Measurements from ENCODE around the gene EXOC6B. TPM values are rescaled to one million over a fixed set of nuclear protein-coding genes. Genes with fewer than 3 reads are reported as not detected.

Gene EXOC6B
- total and polyA plus RNA-seq, 2 of the 8 experiments (the other 6 are each of a cell fraction or from before 2014, with no cell fraction given) = 13.5 to 33.0 TPM

DNA sequence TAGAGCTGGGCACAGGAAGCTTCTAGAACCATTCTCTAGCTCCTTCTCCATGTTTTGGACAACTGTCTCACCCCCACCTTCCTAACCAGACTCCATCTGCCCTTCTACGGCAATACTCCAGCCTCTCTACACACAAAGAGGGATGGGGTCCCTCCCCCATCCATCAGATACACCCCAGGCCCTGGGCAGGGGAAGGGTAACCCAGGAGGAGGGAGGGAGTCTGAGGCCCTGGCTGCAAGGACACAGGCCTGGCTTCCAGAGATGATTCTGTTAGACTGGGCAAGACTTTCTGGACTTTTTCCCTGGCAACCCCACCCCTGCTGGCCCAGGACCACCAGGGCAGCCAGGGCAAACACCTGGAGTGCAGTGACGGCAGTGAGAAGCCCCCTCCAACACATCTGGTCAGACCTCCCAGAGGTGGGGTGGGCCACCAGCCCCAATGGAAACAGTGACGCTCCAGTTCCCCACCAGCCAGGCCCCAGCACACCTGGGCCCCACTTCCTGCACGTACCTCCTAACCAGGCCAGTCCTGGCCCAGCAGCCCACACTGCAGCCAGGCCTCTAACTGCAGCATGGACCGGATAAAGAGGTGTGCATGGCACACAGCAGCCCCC lies 684.7 kb downstream of the EXOC6B start (continued):
- TF ChIP-seq SP1 (IDR thresholded peaks at IDR 0.05; ENCODE audit: low read depth, low read length) (no peak), HDAC2 (IDR thresholded peaks at IDR 0.05; ENCODE audit: borderline replicate concordance in 1 of 2, low read depth in 2 of 2, low read length in 2 of 2) (no peak), FOSL1 (IDR thresholded peaks at IDR 0.05; ENCODE audit: insufficient read depth, low read depth, low read length) (no peak)
